ENCODE measurements around the gene TRIO.

Gene TRIO

GRCh38 chr5:14273207-14273767 is 130.1 kb downstream of the TRIO start:
- DNase-seq: no peak

- no peak for DNase-seq
Observed at GRCh38 chr5:14276380-14276779, 133.2 kb downstream of the TRIO start.

GRCh38 chr5:14277385-14278320 is 134.5 kb downstream of the TRIO start:
- no peak for DNase-seq

GRCh38 chr5:14280294-14280854 is 137.2 kb downstream of the TRIO start:
- no peak for DNase-seq

DNA sequence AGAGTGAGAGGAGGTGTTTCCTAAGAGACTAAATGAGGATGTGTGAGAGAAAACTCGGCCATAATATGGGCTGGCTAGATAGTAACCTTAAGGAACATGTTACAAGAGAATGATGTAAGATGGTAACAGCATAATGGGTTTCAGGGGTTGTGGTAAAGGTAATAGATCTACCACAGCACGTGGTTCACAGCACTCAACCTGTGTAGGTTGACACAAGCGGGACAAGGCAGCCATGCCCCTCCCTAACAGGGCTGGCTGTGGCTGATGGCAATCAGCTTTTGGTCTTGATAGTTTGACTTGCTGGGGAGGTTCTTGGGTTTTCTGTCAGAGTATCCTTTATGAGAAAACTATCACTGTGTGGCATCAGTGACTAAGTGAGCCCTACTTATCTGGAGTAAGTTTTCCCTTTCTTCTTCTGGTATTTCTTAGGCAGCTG is 138.6 kb downstream of the TRIO start:
- DNase-seq: no peak

DNA sequence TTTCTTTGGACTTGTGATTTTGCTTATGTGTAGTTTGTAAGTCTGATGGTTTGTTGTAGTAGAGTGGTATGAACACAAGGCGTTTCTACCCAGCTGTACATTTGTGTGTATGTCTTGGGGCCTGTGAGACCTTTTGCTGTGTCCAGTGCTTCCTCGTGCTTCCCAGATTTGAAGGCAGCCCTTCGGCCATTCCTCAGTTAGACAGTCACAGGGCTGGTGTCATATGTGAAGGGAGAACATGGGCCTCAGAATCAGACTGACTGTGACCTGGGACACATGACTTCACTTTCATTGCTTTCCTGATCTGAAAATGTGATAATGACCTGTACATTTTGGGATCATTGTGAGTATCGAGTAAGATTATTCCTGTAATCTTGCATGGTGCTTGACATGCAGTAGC is 140.0 kb downstream of the TRIO start:
- no peak for DNase-seq

DNA sequence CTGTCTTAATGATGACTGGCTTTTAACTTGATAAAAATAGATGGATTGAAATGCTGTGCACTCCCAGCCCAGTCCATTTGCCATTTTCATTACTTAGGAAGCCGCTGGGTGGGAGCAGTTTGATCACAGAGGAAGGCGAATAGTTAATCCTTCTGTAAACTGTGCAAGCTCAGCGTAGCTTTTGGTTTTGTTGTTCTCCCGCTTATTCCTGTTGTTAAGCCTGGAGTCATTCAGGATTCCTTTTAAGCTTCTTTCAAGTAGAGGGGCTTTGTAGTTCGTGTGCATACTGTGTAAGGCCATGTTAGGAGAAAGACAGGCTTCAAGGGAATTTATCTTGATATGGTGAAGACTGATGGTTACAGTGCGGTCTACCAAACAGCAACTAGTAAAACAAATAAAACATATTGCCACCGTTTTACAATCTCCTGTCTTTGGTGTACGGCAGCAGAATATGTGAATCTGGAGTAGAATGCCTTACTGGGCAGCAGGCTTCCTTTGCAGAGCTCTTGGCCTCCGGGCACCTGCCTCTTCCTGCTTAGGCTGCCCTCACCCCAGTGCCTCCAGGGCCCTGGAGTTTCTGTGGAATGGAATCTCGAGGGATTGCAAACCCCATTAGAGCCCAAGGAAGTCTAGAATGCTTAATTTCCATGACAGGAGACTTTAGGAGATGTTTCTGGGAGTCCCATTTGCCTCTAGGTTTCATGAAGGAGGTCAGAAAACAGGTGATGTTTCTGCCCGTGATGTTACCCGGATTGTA is 141.4 kb downstream of the TRIO start:
- DNase-seq: no peak

DNA sequence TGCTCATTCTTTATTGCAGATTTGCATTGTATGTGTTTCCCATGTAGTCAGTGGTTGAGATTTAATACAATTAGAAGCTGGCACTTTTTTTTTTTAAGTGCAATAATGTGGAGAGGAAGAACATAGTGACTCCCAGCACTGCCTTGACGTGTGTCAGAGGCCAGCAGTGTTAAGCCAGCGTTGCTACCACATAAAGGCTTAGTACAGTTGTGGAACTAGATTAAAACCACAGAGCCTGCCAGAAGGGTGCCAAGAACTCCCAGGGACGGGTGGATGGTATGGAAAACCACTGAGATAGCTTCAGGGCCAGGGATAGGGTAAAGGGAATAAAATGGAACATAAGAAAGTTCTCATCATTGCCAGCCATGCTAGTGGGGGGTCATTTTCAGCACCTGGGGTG is 142.9 kb downstream of the TRIO start:
- DNase-seq: no peak

DNA sequence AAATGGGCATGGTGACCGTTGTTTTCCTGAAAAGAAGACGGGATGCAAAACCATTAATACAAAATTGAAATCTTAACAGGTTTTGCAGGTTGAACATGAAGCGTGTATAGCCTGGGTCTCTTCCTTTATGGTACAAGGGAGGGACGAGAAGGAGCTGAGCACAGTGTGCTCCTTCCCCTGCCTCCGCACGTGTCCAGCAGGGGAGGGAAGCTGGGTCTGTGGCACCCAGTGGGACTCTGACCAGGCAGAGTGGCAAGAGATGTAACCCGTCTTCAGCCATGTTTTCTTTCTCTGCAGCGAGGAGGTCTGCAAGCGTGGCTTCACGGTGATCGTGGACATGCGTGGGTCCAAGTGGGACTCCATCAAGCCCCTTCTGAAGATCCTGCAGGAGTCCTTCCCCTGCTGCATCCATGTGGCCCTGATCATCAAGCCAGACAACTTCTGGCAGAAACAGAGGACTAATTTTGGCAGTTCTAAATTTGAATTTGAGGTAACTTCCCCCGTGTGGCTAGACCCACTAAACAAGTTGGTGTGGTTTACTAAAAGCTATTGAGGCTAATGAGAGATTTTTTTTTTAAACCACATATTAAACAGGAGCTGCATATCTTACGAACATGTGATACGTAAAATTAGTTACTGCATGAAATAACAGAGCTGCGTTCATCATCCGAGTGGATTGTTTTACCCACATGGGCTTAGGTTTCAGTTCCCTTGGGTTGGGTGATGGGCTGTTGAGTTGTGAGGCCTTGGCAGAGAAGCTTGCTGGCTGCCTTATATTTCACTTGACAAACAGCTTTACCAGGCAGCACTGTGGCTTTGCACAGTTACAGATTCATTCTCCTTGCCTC is 143.7 kb downstream of the TRIO start:
- DNase-seq: no peak

DNA sequence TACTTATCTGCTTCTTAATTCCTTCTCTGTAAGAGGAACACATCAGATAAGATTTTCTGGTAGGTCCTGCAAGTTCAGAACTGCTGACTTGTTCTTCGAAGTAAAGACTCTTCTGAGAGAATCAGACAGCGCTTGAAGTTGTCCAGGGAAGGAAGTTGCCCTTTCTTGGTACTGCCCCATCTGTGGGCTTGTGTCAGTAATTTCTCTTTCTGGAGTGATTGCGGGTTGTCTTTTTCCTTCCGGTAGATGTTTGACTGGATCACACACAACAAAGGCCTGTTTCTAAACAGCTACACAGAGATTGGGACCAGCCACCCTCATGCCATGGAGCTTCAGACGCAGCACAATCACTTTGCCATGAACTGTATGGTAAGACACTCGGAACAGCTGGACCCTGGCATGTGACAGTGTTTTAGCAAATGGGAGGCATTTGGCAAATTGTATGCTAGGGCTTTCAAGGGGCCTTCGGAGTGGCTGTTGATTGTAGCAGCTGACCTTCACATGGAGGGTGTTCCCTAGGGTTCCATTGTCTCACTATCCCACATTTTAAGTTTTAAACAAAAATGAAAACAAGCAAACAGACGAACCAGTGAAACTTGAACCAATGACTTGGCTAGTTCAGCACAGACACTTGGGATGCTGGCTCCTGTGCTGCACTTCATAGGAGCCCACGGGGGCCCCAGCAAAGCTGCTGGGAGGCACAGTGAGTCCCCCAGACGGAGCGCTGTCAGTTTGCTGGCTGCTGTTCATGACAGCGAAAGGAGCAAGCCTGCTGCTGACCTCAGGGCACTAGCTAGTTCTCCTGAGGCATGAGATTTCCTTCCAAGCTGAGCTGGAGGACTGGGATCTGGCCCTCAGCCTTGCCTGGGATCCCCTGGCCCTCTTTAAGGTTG is 149.9 kb downstream of the TRIO start:
- DNase-seq: no peak

- DNase-seq: no peak
Observed at GRCh38 chr5:14295610-14296009, 152.5 kb downstream of the TRIO start.

DNA sequence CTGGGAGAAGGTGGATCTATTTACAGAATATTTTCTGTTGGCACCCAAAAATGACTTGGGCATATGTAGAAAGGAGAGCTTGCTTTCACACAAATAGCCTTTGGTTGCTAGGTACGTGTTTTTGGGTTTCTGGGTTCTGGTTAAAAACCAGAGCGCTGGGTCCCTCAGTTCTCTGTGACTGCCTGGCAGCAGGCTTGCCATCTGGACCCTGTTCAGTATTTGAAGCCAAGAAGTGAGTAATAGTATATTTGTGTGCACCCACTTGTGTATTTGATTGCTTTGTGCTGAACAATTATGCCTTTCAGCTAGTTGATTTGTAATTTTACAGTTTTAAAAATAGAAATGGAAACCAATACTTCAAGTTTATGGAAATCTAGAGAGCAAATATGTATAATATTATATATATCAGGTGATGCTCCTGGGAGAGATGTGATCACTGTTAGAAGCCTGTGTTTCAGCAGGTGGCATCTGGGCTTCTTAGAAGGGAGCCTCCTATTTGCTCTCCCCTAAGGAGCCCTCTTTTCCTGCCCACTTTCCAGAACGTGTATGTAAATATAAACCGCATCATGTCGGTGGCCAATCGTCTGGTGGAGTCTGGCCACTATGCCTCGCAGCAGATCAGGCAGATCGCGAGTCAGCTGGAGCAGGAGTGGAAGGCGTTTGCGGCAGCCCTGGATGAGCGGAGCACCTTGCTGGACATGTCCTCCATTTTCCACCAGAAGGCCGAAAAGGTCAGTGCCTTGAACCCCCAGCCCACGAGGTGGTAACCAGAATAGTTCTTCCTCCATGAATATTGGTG is 153.6 kb downstream of the TRIO start:
- DNase-seq: no peak

- no peak for DNase-seq
Observed at GRCh38 chr5:14297697-14298096, 154.6 kb downstream of the TRIO start.

- DNase-seq: no peak
Observed at GRCh38 chr5:14298126-14298847, 155.1 kb downstream of the TRIO start.

GRCh38 chr5:14299666-14300065 is 156.5 kb downstream of the TRIO start:
- DNase-seq: no peak

DNA sequence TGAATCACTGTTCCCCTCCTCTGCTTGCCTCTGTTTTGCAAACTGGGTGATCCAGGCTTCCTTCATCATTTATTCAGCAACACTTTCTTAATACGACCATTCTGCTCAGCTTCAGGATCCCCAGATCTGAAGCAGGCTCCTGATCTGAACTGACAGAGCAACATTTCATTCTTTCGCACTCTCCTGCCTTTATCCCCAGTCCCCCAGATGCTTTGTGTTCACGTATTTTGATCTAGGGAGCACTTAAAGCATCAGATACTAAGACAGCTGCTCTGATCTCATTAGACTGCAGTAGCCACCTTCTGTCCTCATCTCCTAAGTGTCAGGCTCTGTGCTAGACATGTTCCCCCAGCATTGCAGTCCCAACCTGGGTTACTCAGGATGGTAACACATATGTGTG is 158.0 kb downstream of the TRIO start:
- DNase-seq: no peak

GRCh38 chr5:14302330-14302729 is 159.2 kb downstream of the TRIO start:
- no peak for DNase-seq

DNA sequence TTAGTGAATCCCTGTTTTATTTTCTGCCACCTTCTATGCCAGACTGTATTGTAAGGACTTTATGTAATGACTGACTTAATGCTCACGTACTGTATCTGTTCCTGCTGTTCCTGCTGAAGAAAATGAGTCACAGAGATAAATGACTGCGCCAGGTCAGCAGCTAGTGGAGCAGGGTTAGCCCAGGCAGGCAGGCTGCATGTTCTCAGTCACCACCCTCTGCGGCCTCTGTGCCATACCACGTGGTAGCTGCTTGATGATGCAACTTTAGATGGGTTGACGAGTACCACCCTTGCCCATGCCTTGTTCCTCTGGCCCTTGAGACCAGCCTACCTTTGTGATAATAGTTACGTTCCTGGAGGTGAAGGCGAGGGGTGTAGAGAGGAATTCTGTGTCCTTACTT is 161.9 kb downstream of the TRIO start:
- no peak for DNase-seq

- DNase-seq: no peak
Observed at GRCh38 chr5:14306329-14306815, 163.2 kb downstream of the TRIO start.

Data from NCI-H187 treated with DMSO at 0.1 percent for 48 hours (cell line).